HG03469 (cell line): ENCODE data around the gene CACNA1C.
"Not testable (repeated sequence)": the region's sequence is repeated elsewhere in the genome, so short reads cannot be mapped to it uniquely, and the experiment has no call there.

ENCODE experiments used
- ATAC-seq: cut with Tn5 transposase; IDR thresholded peaks from one replicate; pipeline ENCODE4 v1.9.1; 2021; ENCODE audit warnings: mild to moderate bottlenecking, moderate library complexity, moderate number of reproducible peaks; ENCODE audit not compliant: unreplicated experiment

The CACNA1C gene

DNA sequence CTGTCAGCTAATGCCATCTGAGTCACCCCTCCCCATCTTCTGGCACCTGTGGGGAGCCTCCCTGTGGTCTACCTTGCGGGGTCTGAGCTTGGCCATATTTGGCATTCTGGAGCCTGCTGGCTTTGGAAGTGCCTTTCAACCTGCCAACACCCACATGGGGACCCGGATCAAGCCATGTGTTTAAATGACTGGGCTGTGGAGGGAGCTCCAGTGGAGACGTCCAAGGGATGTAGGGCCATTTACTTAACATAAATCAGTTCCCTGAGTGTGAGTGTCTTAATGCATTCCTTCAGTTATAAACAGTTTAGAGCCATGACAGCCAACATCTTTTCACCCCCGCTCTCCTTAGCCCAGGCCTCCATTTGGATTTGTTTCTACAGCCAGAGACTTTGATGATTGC, 22.0 kb downstream of the CACNA1C start:
- ATAC-seq = no peak

DNA sequence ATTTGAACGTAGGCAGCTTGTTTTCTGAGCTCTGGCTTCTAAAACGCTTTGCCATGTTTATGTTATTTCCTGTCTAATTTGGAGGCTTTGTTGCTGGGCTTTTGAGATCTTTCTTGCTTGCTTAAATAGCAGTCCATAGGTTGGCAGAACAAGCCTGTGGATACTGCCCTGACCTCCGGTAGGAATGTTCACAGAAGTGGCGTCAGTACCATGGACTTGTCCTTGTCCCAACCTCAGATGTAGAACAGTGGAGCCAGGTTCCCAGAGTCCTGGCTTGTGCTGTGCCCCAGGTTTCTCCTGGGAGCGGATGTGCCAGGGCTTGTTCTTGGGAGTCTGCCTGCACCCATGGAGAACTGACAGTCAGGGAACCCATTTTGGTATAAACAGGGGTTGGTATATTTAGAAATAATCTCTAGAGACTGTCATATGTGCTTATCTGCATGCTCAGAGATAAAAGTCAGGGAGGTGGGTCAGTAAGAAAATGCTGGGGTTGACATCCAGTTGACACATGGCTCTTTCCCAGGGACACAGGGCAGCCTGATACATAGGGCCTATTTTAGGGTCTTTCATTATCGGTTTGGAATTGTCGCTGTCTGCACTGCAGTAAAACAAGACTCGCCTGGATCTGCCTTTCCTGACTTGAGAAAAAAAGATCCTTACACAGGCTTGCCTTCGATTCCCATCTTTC, 22.9 kb downstream of the CACNA1C start:
- ATAC-seq = no peak

- no peak for ATAC-seq
Observed at GRCh38 chr12:2076196-2076570, 23.4 kb downstream of the CACNA1C start.

- ATAC-seq = no peak
Observed at GRCh38 chr12:2076728-2077127, 23.9 kb downstream of the CACNA1C start.

DNA sequence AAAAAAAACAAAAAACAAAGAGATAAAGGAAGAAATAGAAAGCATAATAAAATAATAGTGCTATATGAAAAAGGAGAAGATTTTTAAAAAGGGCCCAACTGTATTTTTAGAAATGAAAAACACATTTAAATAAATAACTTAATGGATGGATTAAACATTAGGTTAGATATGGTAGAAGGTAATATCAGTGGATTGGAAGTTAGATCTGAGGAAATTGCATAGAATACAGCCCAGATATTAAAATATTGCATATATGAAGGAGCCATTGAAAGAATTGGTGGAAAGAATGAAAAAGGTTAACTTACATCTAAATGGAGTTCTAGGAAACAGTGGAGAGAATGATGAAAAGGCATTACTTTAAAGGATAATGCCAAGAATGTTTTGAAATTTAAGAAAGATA, 27.8 kb downstream of the CACNA1C start:
- no peak for ATAC-seq

GRCh38 chr12:2082321-2082720, 29.5 kb downstream of the CACNA1C start:
- ATAC-seq = no peak

GRCh38 chr12:2083008-2083407, 30.2 kb downstream of the CACNA1C start:
- ATAC-seq = no peak

- no peak for ATAC-seq
Observed at GRCh38 chr12:2083561-2083960, 30.8 kb downstream of the CACNA1C start.

GRCh38 chr12:2084553-2085296, 31.9 kb downstream of the CACNA1C start:
- ATAC-seq = no peak

GRCh38 chr12:2092354-2092753, 39.6 kb downstream of the CACNA1C start:
- no peak for ATAC-seq

- no peak for ATAC-seq
Observed at GRCh38 chr12:2092890-2093289, 40.1 kb downstream of the CACNA1C start.

DNA sequence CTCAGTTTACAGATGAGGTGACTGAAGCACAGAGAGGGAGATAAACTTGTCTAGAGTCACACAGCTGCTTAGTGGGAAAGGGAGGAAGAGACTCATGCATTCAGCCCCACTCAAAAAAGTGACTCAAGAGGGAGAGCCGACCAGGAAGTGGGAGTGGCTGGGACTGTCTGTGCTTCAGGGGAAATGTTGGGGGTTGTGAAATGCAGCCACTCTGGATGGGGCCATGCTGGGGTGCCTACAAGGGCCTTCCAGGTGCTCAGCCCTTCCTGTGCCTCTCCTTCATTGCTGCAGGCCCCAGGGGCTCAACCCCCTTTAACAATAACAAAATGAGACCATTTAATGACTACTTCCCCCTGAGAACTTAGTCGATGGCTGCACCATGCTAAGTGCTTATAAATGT, 41.8 kb downstream of the CACNA1C start:
- no peak for ATAC-seq

DNA sequence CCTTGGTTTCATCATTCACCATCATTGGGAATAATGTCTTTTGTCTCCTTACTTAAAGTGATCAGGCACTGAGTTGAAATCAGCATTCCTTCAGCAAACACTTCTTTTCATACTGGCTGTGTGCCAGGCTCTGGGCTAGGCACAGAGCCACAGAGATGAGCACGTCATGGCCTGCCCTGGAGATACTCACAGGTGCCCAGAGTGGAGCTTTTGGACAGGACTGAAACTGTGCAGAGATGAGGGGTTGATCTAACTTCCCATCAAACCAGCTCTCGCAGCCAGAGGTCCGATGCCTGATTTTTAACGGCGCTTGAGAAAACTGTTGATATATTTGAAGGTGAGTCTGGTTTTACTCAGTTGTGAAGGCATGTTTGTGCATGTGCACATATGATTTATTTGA, 43.1 kb downstream of the CACNA1C start:
- no peak for ATAC-seq

- ATAC-seq = no peak
Observed at GRCh38 chr12:2097617-2098016, 44.8 kb downstream of the CACNA1C start.

- ATAC-seq = no peak
Observed at GRCh38 chr12:2098852-2099251, 46.1 kb downstream of the CACNA1C start.

GRCh38 chr12:2099595-2099994, 46.8 kb downstream of the CACNA1C start:
- no peak for ATAC-seq

DNA sequence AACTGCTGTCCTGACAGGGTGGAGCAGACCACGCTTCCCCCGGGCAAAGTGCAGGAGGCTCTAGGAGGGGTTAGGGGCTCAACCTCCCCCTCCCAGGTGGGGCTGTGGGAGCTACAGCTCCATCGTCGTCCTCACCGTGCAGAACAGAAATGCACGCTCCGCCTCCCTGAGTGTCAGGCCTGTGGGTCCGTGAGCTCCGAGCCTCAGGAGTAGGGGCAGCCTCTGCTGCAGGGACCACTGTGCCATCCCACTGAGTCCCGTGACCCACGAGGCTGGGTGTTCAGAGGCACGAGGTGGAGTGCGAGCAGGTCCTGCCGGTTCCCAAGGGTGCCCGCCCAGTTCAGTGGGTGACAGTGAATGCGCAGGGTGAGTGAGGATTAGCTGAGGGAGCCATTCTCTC, 48.6 kb downstream of the CACNA1C start:
- no peak for ATAC-seq

- no peak for ATAC-seq
Observed at GRCh38 chr12:2101771-2102170, 49.0 kb downstream of the CACNA1C start.

GRCh38 chr12:2102736-2103135, 49.9 kb downstream of the CACNA1C start:
- not testable (repeated sequence) for ATAC-seq

- not testable (repeated sequence) for ATAC-seq
Observed at GRCh38 chr12:2105387-2105786, 52.6 kb downstream of the CACNA1C start.

- ATAC-seq = no peak
Observed at GRCh38 chr12:2108166-2108565, 55.4 kb downstream of the CACNA1C start.

- ATAC-seq = no peak
Observed at GRCh38 chr12:2108975-2109671, 56.3 kb downstream of the CACNA1C start.
